A549 (cell line): ENCODE measurements around the gene CPLX1. TPM values are rescaled to one million over a fixed set of nuclear protein-coding genes. Genes with fewer than 3 reads are reported as not detected.
"Not testable (repeated sequence)": the region's sequence is repeated elsewhere in the genome, so short reads cannot be mapped to it uniquely, and the experiment has no call there.

ENCODE experiments used
- ATAC-seq, 2 experiments: fragments of 200-7000 bp in 1 of 2; fragments of >200 bp in 1 of 2; cut with Nextera tagmentation in 1 of 2; cut with Tn5 transposase in 1 of 2; 3 replicates each; pipeline versions ENCODE4 v1.8.0 to v1.9.1; 2018 to 2020; ENCODE audit warnings: mild to moderate bottlenecking in 1 of 2, moderate library complexity in 1 of 2
- CTCF ChIA-PET: fragments of 300-600 bp; sonication (Branson Sonifier 250); formaldehyde crosslinking; extraction: SDS; loops from one replicate; lab custom pipeline; 2021; ENCODE audit warnings: antibody characterized with exemption, inconsistent platforms; lab: Yijun Ruan, JAX
- POLR2A ChIA-PET: fragments of 350-600 bp; formaldehyde crosslinking; extraction: SDS; loops from one replicate; lab custom pipeline; 2021; ENCODE audit warnings: antibody characterized with exemption, inconsistent platforms; lab: Yijun Ruan, JAX
- DNase-seq, 2 experiments: peaks; one replicate each; pipeline versions ENCODE4 v3.0.0 to v3.0.0-alpha.2; 2011 to 2016; ENCODE audit warnings: low read depth in 1 of 2, low spot score in 1 of 2
- FAIRE-seq: peaks from 2 replicates; lab custom pipeline; 2011; peaks lifted over from hg19 to GRCh38; lab: Jason Lieb, UNC
- H3K27ac ChIP-seq, 2 experiments: fragments of >200 bp; sonication (Bioruptor Twin); formaldehyde crosslinking; 3 replicates each; pipeline ENCODE4 v1.5.1; 2016 to 2017
- H3K4me1 ChIP-seq: fragments of >200 bp; sonication (Bioruptor Twin); formaldehyde crosslinking; 3 replicates; pipeline ENCODE4 v1.6.1; 2016
- H3K4me2 ChIP-seq: fragments of >200 bp; sonication (Bioruptor Twin); formaldehyde crosslinking; 3 replicates; pipeline ENCODE4 v1.6.1; 2016
- H3K4me3 ChIP-seq: fragments of >200 bp; sonication (Bioruptor Twin); formaldehyde crosslinking; 3 replicates; pipeline ENCODE4 v1.5.1; 2016
- H3K9me3 ChIP-seq: fragments of >200 bp; sonication (Bioruptor Twin); formaldehyde crosslinking; 3 replicates; pipeline ENCODE4 v1.6.1; 2016
- CEBPB ChIP-seq, 2 experiments: fragments of >200 bp in 1 of 2; sonication (Bioruptor Twin) in 1 of 2; formaldehyde crosslinking in 1 of 2; IDR thresholded peaks; 2 replicates each; pipeline ENCODE4 v1.6.1; 2012 to 2016
- ESRRA ChIP-seq: fragments of 150-350 bp; IDR thresholded peaks from 2 replicates; pipeline ENCODE4 v1.6.1; 2014; ENCODE audit warnings: mild to moderate bottlenecking, low read length, borderline replicate concordance
- FOSL2 ChIP-seq, 2 experiments: fragments of 450-650 bp in 1 of 2; fragments of >200 bp in 1 of 2; sonication (Bioruptor Twin) in 1 of 2; formaldehyde crosslinking; IDR thresholded peaks; 2 replicates each; pipeline versions ENCODE4 v1.5.0 to v1.6.1; 2016 to 2020; ENCODE audit warnings: mild to moderate bottlenecking in 1 of 2, moderate library complexity in 1 of 2
- GATA3 ChIP-seq: IDR thresholded peaks from 2 replicates; pipeline ENCODE4 v1.6.1; 2012; ENCODE audit warnings: borderline replicate concordance
- HDAC2 ChIP-seq: fragments of 200-600 bp; sonication (generic); IDR thresholded peaks from 2 replicates; pipeline ENCODE4 v1.6.1; 2016
- HEYL ChIP-seq: fragments of 250-450 bp; sonication (Bioruptor Pico); IDR thresholded peaks from 2 replicates; pipeline ENCODE4 v1.8.0; 2021; ENCODE audit warnings: mild to moderate bottlenecking, moderate library complexity
- HOXA7 ChIP-seq: fragments of 250-450 bp; sonication (Bioruptor Pico); IDR thresholded peaks from 2 replicates; pipeline ENCODE4 v1.5.0; 2020; ENCODE audit warnings: mild to moderate bottlenecking, moderate library complexity
- JUN ChIP-seq, 2 experiments: fragments of >200 bp; sonication (Bioruptor Twin); formaldehyde crosslinking; IDR thresholded peaks; 2 replicates in 1 of 2; 3 replicates in 1 of 2; pipeline ENCODE4 v1.6.1; 2016 to 2017
- MAFK ChIP-seq: fragments of 450-650 bp; IDR thresholded peaks from 2 replicates; pipeline ENCODE4 v1.6.1; 2014; ENCODE audit not compliant: partially characterized antibody
- MAZ ChIP-seq: fragments of 150-350 bp; IDR thresholded peaks from 2 replicates; pipeline ENCODE4 v1.6.1; 2014; ENCODE audit warnings: antibody characterized with exemption, low read depth, low read length, borderline replicate concordance
- RFX5 ChIP-seq: fragments of 450-650 bp; IDR thresholded peaks from 2 replicates; pipeline ENCODE4 v1.7.1; 2014; ENCODE audit warnings: antibody characterized with exemption, mild to moderate bottlenecking, moderate library complexity
- SMC3 ChIP-seq: fragments of >200 bp; sonication (Bioruptor Twin); formaldehyde crosslinking; IDR thresholded peaks from 3 replicates; pipeline ENCODE4 v1.6.1; 2018; ENCODE audit warnings: inconsistent platforms
- ZNF302 ChIP-seq: fragments of 250-450 bp; sonication (Bioruptor Pico); IDR thresholded peaks from 2 replicates; pipeline ENCODE4 v1.9.0; 2021; ENCODE audit warnings: inconsistent platforms, mild to moderate bottlenecking, moderate library complexity
- WGBS: methylation state at CpG from one replicate; pipeline ENCODE4 v1.1.6; 2017; ENCODE audit errors: missing lambda C conversion rate; 5-methylcytosine and 5-hydroxymethylcytosine counted together
- polyA plus RNA-seq, 4 experiments: library from polyadenylated mRNA; depleted of rRNA in 3 of 4; stranded (reverse); fragments of >200 nt; fragmentation: RNase III in 1 of 4; extraction: RNeasy Plus Mini Kit Qiagen cat#74134 plus additional on column Dnase treatment in 1 of 4; gene quantifications; 2 replicates in 3 of 4; 3 replicates in 1 of 4; pipeline ENCODE4 v1.2.3, GENCODE V29; 2011 to 2017
- TF ChIP-seq, protein P1 (sequence below): IDR thresholded peaks from 2 replicates; pipeline ENCODE4 v1.6.1; 2012
- TF ChIP-seq, protein P2 (sequence below): fragments of >200 bp; sonication (Bioruptor Twin); formaldehyde crosslinking; IDR thresholded peaks from 3 replicates; pipeline ENCODE4 v1.5.1; 2016
- TF ChIP-seq, protein P3 (sequence below): fragments of 450-650 bp; IDR thresholded peaks from 2 replicates; pipeline ENCODE4 v1.6.1; 2014; ENCODE audit warnings: antibody characterized with exemption
- TF ChIP-seq, protein P4 (sequence below): fragments of >200 bp; sonication (Bioruptor Twin); formaldehyde crosslinking; IDR thresholded peaks from 3 replicates; pipeline ENCODE4 v1.6.1; 2016

Gene CPLX1
- polyA plus RNA-seq, 2 of the 4 experiments (the other 2 are of a cell fraction): 0.19 to 0.57 TPM

DNA sequence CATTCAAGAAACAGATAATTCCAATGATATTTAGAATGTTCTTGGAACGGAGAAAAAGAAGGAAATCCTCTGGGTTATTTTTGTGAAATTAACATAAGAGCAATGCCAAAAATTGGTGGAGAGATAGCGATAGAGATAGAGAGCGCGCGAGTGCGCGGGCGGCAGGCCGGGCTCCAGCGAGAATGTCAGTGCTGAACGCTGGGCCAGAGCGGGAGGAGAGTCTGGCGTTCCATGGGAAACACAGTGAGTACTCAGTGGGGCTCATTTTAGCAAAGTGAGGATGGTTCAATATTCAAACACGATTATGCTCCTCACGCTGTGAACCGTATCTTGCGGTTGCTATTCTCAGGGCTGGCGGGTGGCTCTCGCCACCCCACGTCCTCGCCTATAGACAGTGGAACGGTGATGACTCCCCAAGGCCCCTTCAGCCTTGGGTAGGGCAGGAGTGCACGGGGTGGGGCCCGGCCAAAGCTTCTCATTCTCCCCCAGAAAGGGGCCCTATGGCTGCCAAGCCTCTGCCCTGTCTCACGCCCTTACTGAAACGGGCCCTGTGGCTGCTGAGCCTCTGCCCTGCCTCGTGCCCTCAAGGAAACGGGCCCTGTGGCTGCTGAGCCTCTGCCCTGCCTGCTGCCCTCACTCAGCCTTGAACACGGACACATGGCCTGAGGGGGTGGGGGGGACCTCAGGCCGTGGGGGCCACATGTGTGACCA, 16.9 kb downstream of the CPLX1 start:
- H3K9me3 ChIP-seq: no peaks in the 10 kb centered on the region
- TF ChIP-seq ESRRA (no peak), JUN (IDR thresholded peaks at IDR 0.05) (no peak), FOSL2 (IDR thresholded peaks at IDR 0.05) (no peak), FOSL2 (CRISPR knock-in tag; IDR thresholded peaks at IDR 0.05) (no peak), SMC3 (no peak), CEBPB (IDR thresholded peaks at IDR 0.05) (no peak), MAFK (no peak), ZNF302 (no peak), HOXA7 (no peak), RFX5 (no peak), MAZ (no peak)
- TF ChIP-seq, protein P1, sequence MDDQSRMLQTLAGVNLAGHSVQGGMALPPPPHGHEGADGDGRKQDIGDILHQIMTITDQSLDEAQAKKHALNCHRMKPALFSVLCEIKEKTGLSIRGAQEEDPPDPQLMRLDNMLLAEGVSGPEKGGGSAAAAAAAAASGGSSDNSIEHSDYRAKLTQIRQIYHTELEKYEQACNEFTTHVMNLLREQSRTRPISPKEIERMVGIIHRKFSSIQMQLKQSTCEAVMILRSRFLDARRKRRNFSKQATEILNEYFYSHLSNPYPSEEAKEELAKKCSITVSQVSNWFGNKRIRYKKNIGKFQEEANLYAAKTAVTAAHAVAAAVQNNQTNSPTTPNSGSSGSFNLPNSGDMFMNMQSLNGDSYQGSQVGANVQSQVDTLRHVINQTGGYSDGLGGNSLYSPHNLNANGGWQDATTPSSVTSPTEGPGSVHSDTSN: no peak
- TF ChIP-seq, protein P2, sequence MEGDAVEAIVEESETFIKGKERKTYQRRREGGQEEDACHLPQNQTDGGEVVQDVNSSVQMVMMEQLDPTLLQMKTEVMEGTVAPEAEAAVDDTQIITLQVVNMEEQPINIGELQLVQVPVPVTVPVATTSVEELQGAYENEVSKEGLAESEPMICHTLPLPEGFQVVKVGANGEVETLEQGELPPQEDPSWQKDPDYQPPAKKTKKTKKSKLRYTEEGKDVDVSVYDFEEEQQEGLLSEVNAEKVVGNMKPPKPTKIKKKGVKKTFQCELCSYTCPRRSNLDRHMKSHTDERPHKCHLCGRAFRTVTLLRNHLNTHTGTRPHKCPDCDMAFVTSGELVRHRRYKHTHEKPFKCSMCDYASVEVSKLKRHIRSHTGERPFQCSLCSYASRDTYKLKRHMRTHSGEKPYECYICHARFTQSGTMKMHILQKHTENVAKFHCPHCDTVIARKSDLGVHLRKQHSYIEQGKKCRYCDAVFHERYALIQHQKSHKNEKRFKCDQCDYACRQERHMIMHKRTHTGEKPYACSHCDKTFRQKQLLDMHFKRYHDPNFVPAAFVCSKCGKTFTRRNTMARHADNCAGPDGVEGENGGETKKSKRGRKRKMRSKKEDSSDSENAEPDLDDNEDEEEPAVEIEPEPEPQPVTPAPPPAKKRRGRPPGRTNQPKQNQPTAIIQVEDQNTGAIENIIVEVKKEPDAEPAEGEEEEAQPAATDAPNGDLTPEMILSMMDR: no peak
- TF ChIP-seq, protein P3, sequence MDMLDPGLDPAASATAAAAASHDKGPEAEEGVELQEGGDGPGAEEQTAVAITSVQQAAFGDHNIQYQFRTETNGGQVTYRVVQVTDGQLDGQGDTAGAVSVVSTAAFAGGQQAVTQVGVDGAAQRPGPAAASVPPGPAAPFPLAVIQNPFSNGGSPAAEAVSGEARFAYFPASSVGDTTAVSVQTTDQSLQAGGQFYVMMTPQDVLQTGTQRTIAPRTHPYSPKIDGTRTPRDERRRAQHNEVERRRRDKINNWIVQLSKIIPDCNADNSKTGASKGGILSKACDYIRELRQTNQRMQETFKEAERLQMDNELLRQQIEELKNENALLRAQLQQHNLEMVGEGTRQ: no peak
- TF ChIP-seq, protein P4, sequence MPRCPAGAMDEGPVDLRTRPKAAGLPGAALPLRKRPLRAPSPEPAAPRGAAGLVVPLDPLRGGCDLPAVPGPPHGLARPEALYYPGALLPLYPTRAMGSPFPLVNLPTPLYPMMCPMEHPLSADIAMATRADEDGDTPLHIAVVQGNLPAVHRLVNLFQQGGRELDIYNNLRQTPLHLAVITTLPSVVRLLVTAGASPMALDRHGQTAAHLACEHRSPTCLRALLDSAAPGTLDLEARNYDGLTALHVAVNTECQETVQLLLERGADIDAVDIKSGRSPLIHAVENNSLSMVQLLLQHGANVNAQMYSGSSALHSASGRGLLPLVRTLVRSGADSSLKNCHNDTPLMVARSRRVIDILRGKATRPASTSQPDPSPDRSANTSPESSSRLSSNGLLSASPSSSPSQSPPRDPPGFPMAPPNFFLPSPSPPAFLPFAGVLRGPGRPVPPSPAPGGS: no peak
- TF ChIP-seq, all 56 proteins: peak for 0
- H3K4me2 ChIP-seq: no peak overlapping the region
- ATAC-seq (no peak), DNase-seq (no peak), FAIRE-seq (no peak)
- POLR2A ChIA-PET: no interaction called here
- H3K4me1 ChIP-seq: no peaks in the 10 kb centered on the region
- CTCF ChIA-PET: no interaction called here
- WGBS: 81% methylated on average over 23 of the region's 30 CpGs
- no peak overlapping the region for H3K27ac ChIP-seq
- no peak overlapping the region for H3K4me3 ChIP-seq

DNA sequence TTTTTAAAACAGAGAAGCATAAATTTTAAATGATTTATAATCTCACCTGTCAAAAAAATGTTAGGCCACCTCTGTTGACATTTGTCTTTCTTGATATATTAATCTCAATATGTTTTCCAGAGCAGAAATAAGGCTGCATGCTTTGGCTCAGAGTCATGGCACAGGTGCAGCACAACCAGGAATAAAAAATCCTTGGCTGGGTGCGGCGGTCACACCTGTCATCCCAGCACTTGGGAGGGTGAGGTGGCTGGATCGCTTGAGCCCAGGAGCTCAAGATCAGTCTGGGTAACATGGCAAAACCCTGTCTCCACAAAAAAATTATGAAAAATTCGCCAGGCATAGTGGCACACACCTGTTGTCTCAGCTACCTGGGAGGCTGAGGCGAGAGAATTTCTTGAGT, 18.1 kb downstream of the CPLX1 start:
- FAIRE-seq: no peak
- WGBS: 68% methylated on average over 5 of the region's 5 CpGs
- CTCF ChIA-PET: no interaction called here

DNA sequence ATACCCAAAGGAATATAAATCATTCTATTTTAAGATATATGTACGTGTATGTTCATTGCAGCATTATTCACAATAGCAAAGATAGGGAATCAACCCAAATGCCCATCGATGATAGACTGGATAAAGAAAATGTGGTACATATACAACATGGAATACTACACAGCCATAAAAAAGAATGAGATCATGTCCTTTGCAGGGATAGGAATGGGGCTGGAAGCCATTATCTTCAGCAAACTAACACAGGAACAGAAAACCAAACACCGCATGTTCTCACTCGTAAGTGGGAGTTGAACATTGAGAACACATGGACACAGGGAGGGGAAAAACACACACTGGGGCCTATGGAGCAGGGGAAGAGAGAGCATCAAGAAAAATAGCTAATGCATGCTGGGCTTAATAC, 18.9 kb downstream of the CPLX1 start:
- CTCF ChIA-PET, POLR2A ChIA-PET, H3K4me3 ChIP-seq, H3K4me1 ChIP-seq, H3K27ac ChIP-seq, ATAC-seq, H3K9me3 ChIP-seq, DNase-seq, FAIRE-seq, H3K4me2 ChIP-seq: not testable (repeated sequence)
- WGBS: 59% methylated on average over 4 of the region's 4 CpGs

More for the DNA sequence above, 18.1 kb downstream of the CPLX1 start:
- H3K4me1 ChIP-seq: no peaks in the 10 kb centered on the region
- no peak for ATAC-seq
- H3K27ac ChIP-seq: no peak overlapping the region
- H3K4me2 ChIP-seq: no peak overlapping the region
- H3K4me3 ChIP-seq: no peak overlapping the region
- no peaks in the 10 kb centered on the region for H3K9me3 ChIP-seq
- DNase-seq: no peak
- POLR2A ChIA-PET: no interaction called here
- TF ChIP-seq HEYL (CRISPR knock-in tag): no peak
- TF ChIP-seq HDAC2: no peak
- TF ChIP-seq GATA3: no peak
